Activated T-helper 1 cell treated with Interleukin-2 at 50 U/mL for 16 hours (primary cell): Measurements from ENCODE around the gene CCDC88C.

Source experiments
- DNase-seq: peaks from one replicate; pipeline ENCODE4 v3.0.0-alpha.2; 2020; ENCODE audit warnings: low read depth

CCDC88C gene

GRCh38 chr14:91348845-91349465, 68.7 kb downstream of the CCDC88C start:
- no peak for DNase-seq

DNA sequence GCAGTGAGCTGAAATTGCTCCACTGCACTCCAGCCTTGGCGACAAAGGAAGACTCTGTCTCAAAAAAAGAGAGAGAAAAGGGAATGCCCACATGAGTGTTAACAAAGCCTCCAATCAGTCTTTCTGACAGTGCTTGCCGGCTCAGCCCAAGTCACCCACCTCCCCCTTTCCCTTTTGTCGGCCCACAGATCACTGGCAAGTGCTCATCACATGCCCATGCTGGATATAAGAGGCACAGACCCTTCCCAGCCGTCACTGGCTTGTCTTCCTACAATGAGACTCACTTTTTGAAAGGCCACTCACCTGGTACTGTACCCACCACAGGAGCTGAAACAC, 70.8 kb downstream of the CCDC88C start:
- no peak for DNase-seq

- no peak for DNase-seq
Measured at GRCh38 chr14:91344096-91344495, 73.5 kb downstream of the CCDC88C start.

DNA sequence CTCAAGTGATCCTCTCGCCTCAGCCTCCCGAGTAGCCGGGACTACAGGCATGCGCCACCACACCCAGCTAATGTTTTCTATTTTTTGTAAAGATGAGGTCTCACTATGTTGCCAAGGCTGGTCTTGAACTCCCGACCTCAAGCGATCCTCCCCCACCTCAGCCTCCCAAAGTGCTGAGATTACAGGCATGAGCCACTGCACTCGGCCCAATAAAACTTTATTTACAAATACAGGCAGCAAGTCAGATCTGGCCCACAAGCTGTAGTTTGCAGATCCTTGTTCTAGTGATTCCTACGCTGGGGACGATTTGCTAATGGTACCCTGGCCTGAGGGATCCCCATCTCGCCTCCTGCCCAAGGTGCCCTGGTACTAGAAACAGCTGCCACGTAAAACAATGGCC, 74.6 kb downstream of the CCDC88C start:
- DNase-seq = no peak

DNA sequence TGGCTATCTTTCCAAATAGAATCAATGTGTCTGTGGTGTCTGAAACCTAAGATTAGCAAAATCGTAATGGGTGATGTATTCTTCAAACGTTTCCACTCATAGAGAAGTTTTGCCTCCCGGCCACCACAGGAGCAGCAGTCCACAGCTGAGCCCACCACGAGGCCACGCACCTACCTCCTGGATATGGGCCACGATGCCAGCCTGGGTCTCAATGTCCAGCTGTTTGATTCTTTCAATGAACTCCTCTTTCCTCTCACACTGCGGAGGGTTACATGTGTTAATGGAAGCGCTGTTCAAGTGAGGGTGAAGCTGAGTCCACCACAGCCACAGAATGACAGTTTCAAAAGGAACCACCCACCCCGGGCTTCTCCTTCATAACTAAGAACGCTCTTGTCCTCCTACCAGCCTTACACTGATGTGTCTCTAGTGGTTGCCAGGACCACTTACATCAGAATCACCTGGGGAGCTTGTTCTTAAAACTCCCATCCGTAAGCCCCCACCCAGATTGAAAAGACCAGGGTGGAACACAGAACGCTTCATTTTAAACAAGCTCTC, 75.3 kb downstream of the CCDC88C start:
- DNase-seq = no peak

- no peak for DNase-seq
Measured at GRCh38 chr14:91341751-91342154, 75.9 kb downstream of the CCDC88C start.

DNA sequence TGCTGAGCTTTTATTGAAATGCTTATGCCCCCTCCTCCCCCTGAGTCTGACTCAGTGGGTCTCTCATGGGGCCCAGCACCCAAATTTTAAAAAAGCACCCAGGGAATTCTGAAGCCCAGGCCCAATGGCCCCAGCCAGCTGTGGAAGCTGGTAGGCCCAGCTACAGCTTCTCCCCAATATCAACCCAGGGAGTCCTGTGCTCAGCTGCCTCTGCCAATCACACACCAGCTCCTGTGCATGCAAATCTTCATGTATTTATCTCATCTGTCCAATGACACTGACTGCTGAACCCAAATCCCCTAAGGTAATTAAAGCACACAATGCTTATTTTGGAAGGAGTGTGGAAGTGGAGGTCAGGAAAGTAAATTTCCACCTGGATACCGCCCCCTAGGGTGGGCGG, 76.3 kb downstream of the CCDC88C start:
- no peak for DNase-seq

DNA sequence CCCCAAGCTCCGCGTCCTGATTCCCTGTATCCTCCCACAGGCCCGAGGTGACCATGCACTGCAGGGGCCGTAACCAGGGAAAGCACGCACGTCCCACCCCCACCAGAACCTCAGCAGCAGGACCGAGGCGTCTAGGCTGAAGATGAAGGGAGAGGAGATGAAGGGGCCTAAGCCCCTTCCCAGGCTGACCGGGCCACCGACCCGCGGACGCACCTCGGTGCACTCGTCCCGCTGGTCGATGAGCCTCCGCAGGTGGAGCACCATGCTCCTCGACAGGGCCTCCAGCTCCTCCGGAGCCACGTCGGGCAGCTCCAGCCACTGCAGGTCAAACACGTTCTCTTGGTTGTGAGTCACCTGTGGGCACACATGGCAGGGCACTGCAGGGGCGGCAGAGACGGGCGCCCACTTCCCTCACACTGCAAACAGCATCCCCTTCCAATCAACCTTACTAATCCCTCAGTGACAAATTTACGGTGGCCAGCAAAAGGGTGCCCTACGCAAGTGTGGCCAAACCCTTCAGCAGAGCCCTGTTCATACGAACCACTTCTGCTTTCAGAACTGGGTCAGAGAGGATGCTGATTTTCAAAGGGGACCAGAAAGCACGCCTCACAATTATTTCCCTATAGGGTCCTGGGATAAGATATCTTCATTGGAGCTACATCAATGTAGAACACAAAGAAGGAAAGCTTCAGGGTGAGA, 77.8 kb downstream of the CCDC88C start:
- DNase-seq = no peak

- no peak for DNase-seq
Measured at GRCh38 chr14:91339076-91339475, 78.5 kb downstream of the CCDC88C start.

GRCh38 chr14:91338379-91338778, 79.2 kb downstream of the CCDC88C start:
- no peak for DNase-seq

- DNase-seq = no peak
Measured at GRCh38 chr14:91337699-91338335, 79.8 kb downstream of the CCDC88C start.

DNA sequence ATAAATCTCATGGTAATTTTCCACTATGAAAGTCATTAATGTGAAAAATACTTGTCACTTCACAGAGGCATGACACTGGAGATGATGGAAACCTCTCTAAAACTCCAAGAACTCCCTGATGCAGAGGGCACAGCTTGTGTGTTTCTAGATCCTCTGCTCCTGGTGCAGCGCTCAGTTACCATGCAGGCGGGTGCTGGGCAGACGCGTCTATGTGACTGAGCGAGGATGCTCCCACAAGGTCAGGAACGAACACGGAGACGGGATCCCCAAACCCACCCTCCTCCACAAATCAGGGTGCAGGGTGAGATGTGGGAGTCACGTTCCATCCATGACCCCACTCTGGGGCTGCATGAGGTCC, 81.5 kb downstream of the CCDC88C start:
- DNase-seq = no peak

GRCh38 chr14:91335191-91336092, 82.2 kb downstream of the CCDC88C start:
- DNase-seq = no peak

DNA sequence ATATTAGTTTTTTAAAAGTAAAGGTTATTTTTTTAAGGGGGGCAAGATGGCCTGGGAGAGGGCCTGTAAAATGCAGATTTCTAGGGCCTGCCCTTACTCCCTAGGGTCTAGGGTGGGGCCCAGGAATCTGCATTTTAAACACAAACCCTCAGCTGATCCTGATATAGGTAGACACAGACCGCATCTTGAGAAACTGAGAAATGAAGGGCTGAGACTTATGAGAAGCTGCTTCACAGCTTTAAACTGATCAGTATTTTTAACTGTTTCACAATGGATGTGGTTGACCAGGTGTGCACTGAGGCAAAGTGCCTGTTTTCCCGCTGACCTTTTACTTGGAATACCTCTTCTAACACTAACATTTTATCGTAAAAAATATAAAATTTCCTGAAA, 84.0 kb downstream of the CCDC88C start:
- DNase-seq = no peak

DNA sequence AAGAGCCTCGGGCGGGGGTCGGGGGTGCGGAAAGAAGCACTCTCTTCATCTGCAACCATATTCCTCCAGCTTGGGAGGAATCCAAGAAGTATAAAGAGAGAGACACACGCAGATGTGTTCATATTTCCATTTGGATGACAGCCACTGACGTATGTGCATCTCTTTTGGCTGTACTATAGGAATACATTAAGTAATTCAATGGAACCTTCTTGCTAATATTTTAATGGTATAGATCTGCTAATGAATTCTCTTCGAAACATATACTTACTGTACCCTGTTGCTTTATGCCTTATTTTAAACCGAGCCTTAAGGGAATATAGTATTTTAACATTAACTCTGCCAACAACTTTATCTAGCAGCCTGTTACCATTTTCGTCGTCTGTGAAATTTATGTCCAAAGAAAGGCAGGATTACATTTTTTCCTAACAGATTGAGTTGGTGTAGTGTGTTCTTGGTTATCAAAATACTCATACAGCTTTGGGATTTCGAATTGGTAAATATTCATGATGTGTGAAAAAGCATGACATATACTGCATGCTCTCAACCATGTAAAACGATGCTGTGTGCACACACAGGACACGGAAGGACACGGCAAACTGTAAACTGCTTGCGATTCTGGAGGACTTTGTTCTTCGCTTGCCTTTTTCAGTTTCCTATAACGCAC, 84.5 kb downstream of the CCDC88C start:
- no peak for DNase-seq

GRCh38 chr14:91332171-91332985, 85.2 kb downstream of the CCDC88C start:
- DNase-seq = no peak

DNA sequence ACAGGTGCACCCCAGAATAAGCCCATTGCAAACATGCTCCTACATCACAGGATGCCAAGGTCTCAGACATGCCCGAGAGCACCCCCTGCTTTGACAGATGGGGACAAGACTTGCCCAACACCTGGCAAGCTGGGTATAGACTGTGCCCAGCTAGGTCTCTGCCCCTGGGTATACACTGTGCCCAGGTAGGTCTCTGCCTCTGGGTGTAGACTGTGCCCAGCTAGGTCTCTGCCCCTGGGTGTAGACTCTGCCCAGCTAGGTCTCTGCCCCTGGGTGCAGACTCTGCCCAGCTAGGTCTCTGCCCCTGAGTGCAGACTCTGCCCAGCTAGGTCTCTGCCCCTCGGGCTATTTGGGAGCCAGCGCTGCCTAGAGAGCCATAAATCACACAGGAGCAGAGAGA, 85.9 kb downstream of the CCDC88C start:
- no peak for DNase-seq

- DNase-seq = no peak
Measured at GRCh38 chr14:91330856-91331255, 86.8 kb downstream of the CCDC88C start.

GRCh38 chr14:91330096-91330696, 87.4 kb downstream of the CCDC88C start:
- no peak for DNase-seq

GRCh38 chr14:91329486-91330014, 88.1 kb downstream of the CCDC88C start:
- no peak for DNase-seq
